HG03039 (cell line): ENCODE results near the gene ASPG.

Experiments used
- ATAC-seq: cut with Tn5 transposase; IDR thresholded peaks from one replicate; pipeline ENCODE4 v1.9.1; 2021; ENCODE audit warnings: mild to moderate bottlenecking, moderate library complexity; ENCODE audit not compliant: unreplicated experiment

Gene ASPG

GRCh38 chr14:104134061-104134965 is 48.8 kb downstream of the ASPG start:
- ATAC-seq, result no peak

- ATAC-seq, result no peak
Measured at GRCh38 chr14:104135121-104135903, 49.8 kb downstream of the ASPG start.

- ATAC-seq, result no peak
Measured at GRCh38 chr14:104135904-104136471, 50.5 kb downstream of the ASPG start.

DNA sequence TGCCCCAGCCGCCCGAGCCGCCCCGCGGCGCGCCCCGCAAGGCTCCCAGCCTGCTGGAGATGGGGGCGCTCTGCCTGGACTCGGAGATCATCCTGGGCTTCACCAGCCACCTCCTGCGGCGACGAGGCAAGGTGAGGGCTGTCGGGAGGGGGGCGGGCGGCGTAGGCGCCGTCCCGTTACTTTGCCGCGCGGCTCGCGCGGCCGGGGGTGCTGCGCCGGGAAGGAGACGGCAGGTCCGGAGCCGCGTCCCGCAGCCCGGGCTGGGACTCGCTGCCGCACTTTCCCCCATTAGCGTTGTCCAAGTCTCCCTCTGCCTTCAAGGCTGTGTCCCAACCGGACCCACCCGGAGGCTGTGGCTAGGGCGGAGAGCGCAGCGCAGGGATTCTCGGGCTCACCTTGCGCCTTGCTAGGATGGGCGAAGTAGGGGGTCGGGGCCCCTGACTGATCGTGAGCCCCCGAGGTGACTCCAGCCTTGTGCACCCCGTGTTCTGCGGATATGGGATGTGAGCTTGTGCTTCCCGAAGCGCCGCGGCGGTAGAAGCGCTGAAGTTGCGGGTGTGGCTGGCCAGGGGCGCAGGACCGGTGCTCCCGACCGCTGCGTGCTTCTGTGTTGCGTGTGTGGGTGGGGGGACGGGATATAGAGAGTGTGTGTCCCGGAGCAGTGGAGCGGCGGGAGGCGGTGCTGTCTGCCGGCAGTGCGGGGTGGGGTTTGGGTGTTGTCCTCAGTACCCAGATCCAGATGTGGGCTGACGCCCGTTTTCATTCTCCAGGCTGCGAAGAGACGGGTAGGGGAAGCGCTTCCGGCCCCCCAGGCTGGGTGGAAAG is 51.2 kb downstream of the ASPG start:
- no peak for ATAC-seq

DNA sequence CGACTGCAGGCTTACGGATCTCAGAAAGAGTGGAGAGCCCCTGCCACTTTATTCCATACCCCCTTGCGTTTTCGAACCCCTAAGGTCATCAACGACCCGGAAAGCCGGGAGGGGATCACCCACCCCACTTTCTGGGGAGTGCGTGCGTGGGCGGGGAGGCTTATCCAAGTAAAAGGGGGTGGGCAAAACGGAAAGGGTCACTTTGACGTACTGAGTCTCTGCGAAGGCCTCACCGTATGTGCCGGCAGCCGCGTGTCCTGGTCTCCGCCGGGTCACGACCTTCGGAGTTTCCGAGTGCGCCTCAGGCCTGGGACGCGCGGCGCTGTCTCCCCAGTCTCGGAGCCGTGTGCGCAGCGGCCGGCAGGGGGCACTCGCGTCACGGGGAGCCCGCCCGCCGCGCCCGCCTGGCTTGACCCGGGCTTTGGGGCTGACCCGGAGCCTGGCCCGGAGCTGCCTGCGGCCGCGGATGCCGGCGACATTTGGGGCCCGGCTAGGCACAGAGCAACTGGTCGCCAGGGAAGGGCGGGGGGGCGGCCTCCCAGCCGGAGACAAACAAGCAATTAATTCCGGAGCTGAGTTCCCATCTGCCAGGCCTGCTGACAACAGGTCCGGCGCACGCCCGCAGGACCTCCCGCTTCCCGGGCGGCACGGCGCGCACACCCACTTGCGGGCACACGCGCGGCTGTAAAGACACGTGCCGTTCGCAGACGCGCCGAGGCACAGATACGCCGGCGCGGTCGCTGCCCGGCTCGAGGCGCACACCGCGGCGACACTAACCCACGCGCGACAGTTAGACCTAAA is 52.0 kb downstream of the ASPG start:
- ATAC-seq, result no peak

DNA sequence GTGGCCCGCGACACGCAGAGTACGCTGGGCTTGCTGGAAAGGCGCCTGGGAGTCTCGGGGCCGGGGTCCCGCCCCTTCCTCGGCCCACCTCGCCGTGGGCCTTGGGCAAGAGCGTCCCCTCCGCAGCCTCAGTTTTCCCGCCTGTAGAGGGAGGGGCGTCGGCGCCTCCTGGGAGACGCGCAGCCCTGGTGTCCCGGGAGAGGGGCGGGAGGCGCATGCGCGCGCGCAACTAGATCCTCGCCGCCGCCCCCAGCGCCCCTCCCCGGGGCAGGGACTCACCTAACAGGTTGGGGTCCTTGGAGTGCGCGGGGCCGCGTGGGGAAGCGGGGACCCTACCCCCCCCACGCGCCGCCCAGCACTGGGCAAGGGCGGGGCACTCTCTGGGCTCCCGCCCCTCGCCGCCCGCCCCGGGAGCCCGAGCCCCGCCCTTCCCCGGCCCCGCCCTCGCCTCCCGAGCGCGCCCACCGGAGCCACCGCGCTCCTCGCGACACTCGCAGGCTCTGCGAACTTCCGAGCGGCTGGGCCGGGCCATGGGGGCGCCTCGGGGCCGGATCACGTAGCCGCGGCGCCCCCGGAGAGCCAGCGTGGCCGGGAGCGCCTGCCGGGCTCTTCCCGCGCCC is 52.7 kb downstream of the ASPG start, which contains the start of gene KIF26A:
Gene KIF26A (plus strand): TSS at position 490 of the 620 bp plus-strand sequence. CDS start 136 bp downstream, outside the sequence.
- no peak for ATAC-seq

- no peak for ATAC-seq
Measured at GRCh38 chr14:104138718-104139459, 53.4 kb downstream of the ASPG start.

- no peak for ATAC-seq
Measured at GRCh38 chr14:104139460-104140212, 54.1 kb downstream of the ASPG start.

DNA sequence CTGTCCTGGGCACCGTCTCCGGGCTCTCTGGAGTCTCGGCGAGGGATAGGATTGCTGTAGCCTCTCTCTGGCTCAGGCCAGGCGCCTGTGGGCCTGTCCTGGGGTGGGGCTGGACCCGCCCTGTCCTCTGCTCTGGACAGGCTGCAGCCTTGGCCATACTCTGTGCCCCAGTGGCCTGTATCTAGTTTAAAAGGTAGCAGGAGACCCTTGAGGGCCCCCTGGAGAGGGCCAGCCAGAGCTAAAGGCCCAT is 54.6 kb downstream of the ASPG start:
- no peak for ATAC-seq

DNA sequence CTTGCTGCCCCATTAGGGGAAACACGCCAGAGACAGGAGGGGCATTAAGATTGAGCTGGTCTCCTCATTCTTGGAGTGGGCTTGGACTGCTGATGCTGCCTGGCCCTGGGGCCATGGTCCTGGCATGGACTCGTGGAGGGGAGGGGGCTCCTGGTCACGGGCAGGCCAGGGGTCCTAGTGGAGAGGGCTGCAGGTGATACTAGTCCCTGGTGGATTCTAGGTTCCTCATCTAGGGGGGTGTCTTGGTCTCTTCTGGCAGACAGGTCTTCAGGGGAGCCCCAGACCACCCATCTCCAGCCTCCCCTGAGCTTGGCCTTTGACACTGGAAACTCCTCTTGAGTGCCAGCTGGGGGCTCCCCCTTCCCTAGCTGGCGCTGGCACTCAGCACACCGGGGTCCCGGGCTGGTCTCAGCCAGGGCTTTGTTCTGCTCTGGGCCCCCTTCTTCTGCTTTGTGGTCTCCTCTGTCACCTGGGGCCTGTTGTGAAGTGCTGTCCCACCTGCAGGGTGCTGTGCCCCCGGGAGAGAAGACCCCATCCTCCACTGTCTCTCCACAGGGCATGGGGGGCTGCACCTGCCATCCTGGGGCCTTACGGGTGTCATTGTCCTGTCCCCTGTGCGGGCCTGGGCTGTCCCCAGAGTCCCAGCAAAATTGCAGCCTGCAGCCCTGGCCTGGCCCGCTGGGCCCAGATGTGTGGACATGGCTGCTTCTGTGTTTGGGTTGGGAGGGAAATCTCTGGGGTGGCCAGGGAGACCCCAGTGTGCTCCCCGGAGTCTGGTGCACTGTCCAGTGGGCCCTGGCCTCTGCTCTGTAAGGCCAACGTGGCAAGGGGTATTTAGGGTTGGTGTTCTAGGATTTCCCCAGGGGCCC is 55.2 kb downstream of the ASPG start:
- no peak for ATAC-seq

DNA sequence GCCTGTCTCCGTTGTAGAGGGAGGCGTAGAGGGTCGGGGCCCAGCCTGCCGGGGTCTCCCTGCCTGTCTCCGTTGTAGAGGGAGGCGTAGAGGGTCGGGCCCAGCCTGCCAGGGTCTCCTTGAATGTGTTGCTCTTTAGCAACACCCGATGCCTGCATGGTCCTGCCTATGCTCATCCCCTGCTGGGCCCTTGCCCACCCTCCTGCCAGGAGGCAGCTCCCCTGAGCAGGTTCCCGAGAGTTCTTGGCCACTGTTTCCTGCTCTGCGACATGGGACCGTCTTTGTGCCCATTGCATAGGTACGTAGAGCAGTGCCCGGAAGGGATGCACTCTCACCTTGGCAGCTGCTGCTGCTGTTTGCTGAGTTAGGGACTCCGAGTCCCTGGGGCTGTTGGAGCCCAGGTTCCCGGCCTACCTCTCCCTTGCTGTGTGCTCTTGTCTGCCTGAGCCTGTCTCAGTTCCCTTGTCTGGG is 56.2 kb downstream of the ASPG start:
- ATAC-seq, result no peak

GRCh38 chr14:104142136-104142945 is 56.8 kb downstream of the ASPG start:
- no peak for ATAC-seq

GRCh38 chr14:104142946-104143470 is 57.5 kb downstream of the ASPG start:
- ATAC-seq, result no peak

DNA sequence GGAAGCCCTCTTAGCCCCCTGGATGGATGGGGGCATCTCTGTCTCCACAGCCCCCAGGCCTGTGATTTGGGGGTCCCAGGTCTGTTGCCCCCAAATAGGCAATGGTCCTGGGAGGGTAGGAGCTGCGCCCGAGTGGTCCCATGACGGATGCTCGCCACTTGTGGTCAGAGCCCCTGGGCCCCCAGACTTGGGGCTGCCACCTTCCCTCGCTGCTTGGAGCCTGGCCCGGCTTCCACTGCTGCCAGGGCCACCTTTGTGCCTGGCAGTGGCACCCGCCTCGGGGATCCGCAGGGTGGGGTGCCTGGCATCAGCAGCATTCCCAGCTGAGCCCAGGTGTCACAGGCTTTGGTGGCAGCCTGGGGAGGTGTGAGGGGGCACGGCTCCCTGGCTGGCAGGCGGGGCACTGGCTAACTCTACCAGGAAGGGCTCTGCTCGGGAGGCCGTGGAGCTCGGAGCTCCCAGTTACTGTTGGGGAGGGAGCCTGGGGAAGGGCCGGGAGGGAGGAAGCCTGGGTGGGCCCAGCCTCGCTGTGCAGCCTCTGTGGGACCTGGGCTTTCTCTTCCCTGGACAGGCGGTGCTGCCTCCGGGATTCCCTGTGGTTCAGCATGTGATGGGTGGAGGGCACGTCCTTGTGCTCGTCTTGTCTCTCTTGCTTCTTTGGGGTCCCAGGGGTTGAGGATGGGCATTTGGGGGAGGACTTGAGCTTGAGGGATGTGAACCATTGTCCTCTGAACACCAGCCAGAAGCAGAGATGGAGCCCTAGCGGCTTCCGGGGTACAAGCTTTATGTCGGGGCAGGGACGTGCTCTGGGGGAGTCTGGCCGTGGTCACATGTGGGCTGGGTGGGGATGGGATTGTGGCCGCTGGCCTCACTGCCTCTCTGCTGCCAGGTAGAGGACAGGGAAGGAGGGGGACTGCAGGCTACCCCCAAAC is 58.3 kb downstream of the ASPG start:
- no peak for ATAC-seq

GRCh38 chr14:104144453-104144790 is 58.9 kb downstream of the ASPG start:
- ATAC-seq, result no peak
